ENCODE data around the gene MRPL55.

MRPL55 gene

GRCh38 chr1:228066891-228067654, 42.0 kb downstream of the MRPL55 start:
- DNase-seq, result no peak

- DNase-seq, result no peak
These were observed 42.7 kb downstream of the MRPL55 start for GRCh38 chr1:228066416-228066815.

GRCh38 chr1:228065543-228066347, 43.4 kb downstream of the MRPL55 start:
- no peak for DNase-seq

- DNase-seq, result no peak
These were observed 44.2 kb downstream of the MRPL55 start for GRCh38 chr1:228064741-228065542.

GRCh38 chr1:228064296-228064695, 44.8 kb downstream of the MRPL55 start:
- no peak for DNase-seq

GRCh38 chr1:228063251-228064191, 45.6 kb downstream of the MRPL55 start:
- DNase-seq, result no peak

- DNase-seq, result no peak
These were observed 46.3 kb downstream of the MRPL55 start for GRCh38 chr1:228062812-228063211.

GRCh38 chr1:228062085-228062791, 46.9 kb downstream of the MRPL55 start:
- no peak for DNase-seq

- DNase-seq, result no peak
These were observed 47.6 kb downstream of the MRPL55 start for GRCh38 chr1:228061411-228062084.

- DNase-seq, result no peak
These were observed 48.5 kb downstream of the MRPL55 start for GRCh38 chr1:228060458-228061190.

GRCh38 chr1:228059634-228060457, 49.3 kb downstream of the MRPL55 start:
- DNase-seq, result no peak

GRCh38 chr1:228058949-228059633, 50.0 kb downstream of the MRPL55 start:
- no peak for DNase-seq

GRCh38 chr1:228058172-228058948, 50.7 kb downstream of the MRPL55 start:
- DNase-seq, result no peak

All from AML-193 (cell line).